Glomerular visceral epithelial cell (primary cell): ENCODE measurements around the gene CYTH1.
"Not testable (repeated sequence)": the region's sequence is repeated elsewhere in the genome, so short reads cannot be mapped to it uniquely, and the experiment has no call there.

Experiments used
- DNase-seq: peaks from one replicate; pipeline ENCODE4 v3.0.0-alpha.2; 2016; ENCODE audit errors: extremely low spot score

The CYTH1 gene

GRCh38 chr17:78788451-78788850, 6.4 kb upstream of the CYTH1 start:
- no peak for DNase-seq

GRCh38 chr17:78787444-78787843, 5.4 kb upstream of the CYTH1 start:
- no peak for DNase-seq

- no peak for DNase-seq
Observed at GRCh38 chr17:78785663-78786057, 3.6 kb upstream of the CYTH1 start.

DNA sequence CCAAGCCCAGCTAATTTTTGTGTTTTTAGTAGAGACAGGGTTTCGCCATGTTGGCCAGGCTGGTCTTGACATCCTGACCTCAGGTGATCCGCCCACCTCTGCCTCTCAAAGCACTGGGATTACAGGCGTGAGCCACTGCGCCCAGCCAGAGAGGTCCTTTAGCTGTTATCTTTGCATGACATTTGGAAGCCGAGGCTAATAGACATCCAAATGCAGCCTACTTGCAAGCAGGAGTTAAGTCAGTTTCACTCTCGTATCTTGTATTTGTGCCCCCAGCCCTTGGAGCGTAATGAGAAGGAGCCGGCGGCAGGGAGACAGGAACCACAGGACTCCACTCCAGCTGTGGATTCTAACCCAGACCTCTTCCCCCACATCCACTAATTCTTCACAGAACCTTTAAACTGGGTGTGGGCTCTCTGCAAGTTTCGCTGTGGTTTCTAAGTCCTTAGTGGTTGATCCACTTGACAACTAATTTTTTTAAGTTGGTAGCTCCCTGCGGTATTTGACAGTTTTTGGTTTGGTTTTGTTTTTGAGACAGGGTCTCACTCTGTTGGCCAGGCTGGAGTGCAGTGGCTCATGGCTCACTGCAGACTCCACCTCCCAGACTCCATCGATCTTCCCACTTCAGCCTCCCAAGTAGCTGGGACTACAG, 3.1 kb upstream of the CYTH1 start:
- DNase-seq: no peak

DNA sequence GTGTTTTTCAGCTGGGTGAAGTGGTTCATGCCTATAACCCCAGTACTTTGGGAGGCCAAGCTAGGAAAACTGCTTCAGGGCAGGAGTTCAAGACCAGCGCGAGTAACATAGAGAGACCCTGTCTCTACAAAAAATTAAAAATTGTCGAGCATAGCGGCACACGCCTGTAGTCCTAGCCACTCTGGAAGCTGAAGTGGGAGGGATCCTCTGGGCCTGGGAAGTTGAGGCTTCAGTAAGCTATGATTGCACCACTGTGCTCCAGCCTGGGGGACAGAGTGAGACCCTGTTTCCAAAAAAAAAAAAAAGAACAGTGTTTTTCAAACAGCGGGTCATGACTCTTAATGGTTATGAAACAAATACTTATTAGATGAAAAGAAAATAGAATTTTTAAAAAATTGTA, 2.3 kb upstream of the CYTH1 start:
- DNase-seq: no peak

DNA sequence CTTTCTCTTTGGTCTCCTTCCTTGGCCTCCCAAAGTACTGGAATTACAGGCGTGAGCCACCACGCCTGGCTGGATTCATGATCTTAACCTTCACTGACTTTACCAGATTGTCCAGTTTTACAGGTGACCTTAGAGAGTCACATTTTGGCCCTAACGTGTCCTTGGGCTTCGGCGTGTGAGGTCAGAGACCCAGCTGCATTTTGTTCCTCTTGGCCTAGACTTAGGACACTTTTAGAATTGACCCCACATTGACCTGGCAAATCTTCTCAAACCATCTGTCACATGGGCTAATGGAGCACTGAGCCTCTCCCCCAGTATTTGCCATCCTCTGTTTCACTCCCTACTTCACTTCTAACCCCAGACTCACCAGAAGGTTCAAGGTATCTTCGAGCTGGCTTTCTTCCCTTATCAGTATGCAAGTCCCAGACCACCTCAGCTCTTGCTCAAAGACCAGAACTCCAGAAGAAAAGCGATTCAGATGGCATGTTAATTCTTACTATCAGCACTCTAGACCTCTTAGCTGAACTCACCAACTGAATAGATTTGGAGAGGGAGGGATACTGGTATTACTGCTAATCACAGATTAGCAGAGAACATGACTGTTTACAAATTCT, 1.7 kb upstream of the CYTH1 start:
- no peak for DNase-seq

DNA sequence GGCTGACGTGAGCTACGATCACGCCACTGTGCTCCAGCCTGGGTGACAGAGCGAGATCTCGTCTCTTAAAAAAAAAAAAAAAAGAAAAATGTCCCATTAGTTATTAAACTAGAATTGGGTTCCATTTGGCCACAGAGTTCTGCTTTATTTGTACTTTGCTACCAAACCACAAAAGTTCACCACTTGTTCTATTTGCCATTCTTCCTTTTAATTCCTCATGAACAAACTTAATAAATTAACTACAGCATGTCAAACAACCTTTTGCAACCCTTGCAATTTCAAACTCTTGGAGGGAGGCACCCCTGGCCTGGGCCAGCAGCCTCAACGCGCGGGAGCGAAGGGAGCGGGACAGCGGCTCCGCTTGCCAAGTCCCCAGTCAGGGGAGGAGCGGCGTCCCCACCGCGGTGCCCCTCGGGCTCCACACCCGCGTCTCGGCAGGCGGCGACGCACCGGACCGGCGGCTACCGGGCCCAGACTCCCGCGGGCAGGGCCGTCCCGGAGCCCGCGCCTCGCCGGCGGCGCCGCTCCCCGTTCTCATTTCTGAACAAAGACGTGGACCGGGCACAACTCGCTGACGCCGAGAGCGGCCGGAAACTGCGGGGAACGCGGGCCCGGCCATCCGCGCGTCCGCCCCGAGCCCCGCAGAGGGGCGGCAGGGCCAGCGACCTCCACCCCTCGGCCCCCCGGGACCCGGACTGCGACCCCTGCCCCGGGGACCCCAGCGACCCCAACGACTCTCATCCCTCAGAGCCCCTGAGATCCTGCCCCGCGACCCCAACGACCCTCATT, 775 bp downstream of the CYTH1 start:
- DNase-seq: peak; percentile 33

DNA sequence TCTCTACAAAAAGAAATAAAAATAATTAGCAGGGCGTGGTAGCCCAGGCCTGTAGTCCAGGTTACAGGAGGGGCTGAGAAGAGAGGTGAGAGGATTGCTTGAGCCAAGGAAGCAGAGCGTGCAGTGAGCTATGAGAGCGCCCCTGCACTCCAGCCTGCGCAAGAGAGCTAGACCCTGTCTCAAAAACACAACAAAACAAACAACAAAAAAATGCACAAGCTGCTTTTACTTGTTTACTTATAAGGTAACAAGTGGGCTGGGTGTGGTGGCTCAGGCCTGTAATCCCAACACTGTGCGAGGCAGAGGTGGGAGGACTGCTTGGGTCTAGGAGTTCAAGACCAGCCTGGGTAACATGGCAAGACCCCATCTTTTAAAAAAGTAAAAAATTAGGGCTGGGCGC, 1.7 kb downstream of the CYTH1 start:
- no peak for DNase-seq

DNA sequence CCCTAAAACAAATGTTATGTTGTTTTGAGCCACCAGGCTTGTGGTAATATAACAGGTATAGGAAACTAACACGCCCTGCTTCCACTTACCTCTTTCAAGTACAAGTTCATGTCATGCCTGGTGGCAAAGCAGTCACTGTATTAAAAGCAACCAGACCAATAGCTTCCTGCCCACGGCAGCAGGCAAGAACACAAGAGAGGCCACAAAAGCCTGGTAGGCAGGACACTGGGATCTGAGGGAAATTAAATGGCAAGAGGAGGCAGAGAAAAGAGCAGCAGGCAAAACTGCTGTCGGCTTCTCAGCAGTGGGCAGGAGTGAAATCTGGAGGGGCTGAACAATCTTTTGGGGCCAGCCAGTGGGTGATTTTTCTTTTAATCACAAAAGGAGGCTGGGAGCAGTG, 2.2 kb downstream of the CYTH1 start:
- no peak for DNase-seq

- DNase-seq: not testable (repeated sequence)
Observed at GRCh38 chr17:78779286-78779651, 2.8 kb downstream of the CYTH1 start.

DNA sequence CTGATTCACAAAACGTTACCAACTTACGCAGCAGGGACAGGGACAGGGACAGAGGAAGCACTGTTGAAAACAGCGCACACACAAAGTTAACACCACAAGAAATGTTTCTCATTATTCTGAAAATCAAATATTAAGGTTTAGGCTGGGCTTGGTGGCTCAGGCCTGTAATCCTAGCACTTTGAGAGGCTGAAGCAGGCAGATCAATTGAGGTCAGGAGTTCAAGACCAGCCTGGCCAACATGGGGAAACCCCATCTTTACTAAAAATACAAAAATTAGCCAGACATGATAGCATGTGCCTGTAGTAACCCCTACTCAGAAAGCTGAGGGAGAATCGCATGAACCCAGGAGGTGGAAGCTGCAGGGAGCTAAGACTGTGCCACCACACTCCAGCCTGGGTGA, 4.2 kb downstream of the CYTH1 start:
- no peak for DNase-seq

DNA sequence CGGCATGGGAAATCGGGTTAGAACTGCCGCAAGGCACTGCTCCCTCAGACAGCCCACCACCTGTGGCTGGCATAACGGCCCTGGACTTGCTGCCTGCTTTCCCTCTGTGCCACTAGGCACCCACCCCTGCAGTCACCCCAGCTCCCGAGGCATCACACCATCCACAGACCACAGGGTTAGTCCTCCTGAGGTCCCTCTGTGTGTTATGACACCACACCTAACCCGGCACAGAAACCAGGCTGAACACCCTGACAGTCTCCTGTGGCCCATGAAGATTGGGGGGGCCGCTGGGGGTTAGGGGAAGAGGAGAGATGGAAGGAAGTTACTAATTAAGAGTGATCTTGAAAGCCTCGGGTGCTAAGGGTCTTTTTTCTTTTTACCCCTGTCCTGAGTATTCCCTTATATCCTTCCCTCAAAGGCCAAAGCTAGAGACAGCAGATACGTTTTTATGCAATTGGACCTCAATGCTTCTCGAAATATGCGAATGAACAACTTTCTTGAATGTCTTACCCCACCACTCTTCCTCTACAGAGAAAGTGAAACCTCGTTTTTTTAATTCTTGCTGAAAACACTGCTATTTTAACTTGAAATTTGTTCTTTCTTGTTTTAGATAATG, 7.0 kb downstream of the CYTH1 start:
- DNase-seq: no peak

GRCh38 chr17:78774453-78774852, 7.6 kb downstream of the CYTH1 start:
- no peak for DNase-seq

DNA sequence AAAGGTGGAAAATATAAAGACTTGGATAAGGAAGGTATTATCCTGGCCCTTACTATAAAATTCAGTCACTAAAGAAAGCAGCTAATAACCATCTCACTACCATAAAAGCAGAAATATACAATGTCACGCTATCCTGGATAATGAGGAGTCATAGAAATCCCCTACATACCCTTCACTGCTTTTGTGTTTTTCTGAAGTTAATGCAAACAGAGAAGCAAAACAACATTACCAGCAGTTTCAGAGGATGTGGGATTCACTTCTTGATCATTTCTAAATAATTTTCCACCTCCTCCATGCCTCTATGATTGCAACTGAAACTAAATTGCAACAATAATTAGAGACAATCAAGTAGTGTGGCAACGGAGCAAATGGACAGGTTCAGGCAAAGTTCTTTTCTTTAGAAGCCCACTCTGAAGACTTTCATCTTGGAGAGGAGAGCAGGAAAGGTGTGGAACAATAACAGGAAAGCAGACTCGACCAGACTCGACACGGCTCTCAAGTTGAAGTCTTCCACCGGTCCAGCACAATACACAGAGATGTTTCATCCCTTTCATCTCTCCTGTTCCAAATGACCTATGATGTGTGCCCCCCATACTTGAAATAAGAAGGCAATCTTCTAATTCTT, 10.2 kb downstream of the CYTH1 start:
- DNase-seq: no peak

DNA sequence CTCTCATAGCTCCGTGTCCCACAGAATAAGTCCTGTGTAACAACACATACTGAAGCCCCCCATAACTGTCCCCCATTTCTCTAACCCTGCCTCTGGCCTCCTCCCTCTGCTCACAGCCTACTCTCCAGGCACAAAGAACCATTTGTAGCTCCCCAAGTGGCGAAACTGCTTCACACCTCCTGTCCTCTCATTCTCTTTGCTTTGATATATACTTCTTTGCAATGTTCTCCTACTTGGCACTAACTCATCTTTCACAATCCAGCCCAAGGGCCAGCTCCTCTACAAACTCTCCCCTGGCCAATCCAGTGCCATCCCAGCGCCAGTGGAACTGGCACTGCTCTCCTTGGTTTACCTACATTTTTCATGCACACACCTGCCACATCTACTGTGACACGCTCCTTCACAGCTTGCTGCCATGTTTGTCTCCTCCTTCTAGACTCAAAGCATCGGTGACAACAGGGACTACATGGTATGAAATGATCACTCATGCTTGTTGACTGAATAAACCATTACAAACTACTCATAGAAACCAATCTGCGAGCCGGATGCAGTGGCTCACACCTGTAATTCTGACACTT, 12.8 kb downstream of the CYTH1 start:
- DNase-seq: no peak

- no peak for DNase-seq
Observed at GRCh38 chr17:78767806-78768205, 14.3 kb downstream of the CYTH1 start.

DNA sequence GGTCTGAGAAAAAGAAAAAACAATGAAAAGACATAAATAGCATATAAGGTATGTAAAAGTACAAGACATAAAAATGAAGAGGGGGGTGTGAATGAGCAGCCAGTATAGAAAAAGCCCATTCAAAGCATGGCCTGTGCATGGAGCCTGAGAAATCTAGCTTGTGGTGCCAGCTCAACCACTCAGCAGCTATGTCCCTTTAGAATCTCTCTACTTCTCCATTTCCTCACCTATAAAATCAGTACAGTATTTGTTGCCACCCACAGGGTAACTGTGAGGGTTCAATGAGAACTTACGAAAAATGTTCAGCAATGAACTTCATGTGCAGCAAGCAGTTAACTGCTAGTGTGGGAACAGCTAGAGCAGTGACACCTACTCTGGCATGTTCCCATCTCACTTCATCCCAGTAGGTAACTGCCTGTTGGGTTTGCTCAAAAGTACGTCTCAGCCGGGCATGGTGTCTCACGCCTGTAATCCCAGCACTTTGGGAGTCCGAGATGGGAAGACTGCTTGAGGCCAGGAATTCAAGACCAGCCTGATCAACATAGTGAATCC, 15.3 kb downstream of the CYTH1 start:
- no peak for DNase-seq

DNA sequence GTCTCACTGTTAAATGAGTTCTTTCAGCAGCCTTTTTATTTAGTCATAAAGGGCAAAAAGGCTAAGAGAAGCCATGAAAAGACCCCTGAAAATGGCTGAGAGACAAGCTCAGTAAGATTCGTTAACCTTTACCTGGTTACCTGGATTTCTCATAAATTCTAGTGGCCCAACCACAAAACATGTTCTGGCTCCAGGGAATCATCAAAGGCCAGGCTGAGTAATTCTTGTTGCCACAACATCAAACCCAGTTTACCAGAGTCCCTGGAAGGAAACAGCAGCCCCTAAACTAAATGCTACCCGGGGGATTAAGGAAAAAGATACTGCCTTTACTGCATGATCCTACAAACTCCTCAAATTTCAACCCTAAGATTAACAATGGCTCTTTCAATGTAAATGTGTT, 15.8 kb downstream of the CYTH1 start:
- no peak for DNase-seq

DNA sequence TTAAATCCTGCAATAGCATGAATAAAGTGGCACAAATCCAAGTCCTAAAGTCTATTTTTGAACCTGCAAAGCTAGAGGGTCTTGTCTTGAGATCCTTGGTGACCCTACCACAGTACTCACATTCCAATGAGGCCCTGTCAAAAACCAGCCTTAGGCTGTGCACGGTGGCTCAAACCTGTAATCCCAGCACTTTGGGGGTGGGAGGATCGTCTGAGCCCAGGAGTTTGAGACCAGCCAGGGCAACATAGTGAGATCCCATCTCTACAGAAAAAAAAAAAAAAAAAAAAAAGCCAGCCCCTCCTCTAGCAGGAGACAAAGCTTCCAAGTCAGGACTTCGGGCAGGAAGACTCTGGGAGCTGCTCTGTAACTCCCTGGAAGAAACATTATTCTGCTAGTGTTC, 16.3 kb downstream of the CYTH1 start:
- no peak for DNase-seq

GRCh38 chr17:78764871-78765270, 17.2 kb downstream of the CYTH1 start:
- DNase-seq: no peak

DNA sequence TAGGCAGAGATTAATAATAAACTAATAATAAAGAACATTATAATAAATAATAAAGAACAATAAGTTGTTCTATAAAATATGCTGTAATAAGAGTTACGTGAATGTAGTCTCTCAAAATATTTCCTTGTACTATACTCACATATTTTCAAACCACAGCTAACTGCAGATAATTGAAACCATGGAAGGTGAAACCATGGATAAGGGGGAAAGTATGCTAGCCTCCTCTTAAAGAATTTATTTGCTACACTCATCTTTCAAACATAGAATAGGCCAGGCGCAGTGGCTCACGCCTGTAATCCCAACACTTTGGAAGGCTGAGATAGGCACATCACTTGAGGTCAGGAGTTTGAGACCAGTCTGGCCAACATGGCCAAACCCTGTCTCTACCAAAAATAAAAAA, 18.5 kb downstream of the CYTH1 start:
- no peak for DNase-seq
